Measurements from ENCODE around the gene LCE3B.

Gene LCE3B

DNA sequence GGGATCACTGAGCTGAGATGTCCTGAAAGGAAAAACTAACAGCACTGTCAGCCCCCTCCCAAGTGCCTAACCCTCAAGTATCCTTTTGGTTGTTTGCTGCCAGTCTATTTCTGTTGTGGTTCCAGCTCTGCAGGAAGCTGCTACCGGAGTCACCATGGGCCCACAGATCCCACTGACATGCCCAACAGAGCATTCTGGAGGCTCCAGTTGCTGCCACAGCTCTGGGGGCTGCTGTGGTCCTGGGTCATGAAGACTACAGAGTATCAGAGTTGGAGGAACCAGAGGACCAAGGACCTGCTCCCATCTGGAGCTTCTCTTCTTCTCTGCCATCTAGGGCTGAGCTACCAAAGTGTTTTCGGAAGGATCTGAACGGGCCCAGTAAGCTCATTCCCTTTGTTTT lies 8.4 kb downstream of the LCE3B start:
- H3K9ac ChIP-seq (ENCODE audit: low read length): no peak overlapping the region
- H3K27ac ChIP-seq (ENCODE audit: low read depth, low read length): no peak overlapping the region
- no peaks in the 10 kb centered on the region; the same call in 1 of the 2 replicates for H3K4me1 ChIP-seq (ENCODE audit: control insufficient read depth, insufficient read depth, low read length)
- H3K36me3 ChIP-seq (ENCODE audit: control insufficient read depth, insufficient read depth, low read length): no peaks in the 10 kb centered on the region
- peaks cover 16% of the 10 kb centered on the region for H3K27me3 ChIP-seq (ENCODE audit: control insufficient read depth, insufficient read depth, low read length)
- peaks cover 61% of the 10 kb centered on the region for H3K9me3 ChIP-seq (ENCODE audit: control insufficient read depth, insufficient read depth, low read depth, low read length)
- H3K4me3 ChIP-seq (ENCODE audit: low read depth, low read length): no peak overlapping the region

- Histone ChIP-seq H3K4me3 (ENCODE audit: low read depth, low read length) (0 out of 2 replicates have a peak within 1 kb of the TSS, but pooled peaks have one; percentile 9), H3K4me1 (ENCODE audit: control insufficient read depth, insufficient read depth, low read length) (no peaks in the 10 kb centered on the region; the same call in 1 of the 2 replicates), H3K27ac (ENCODE audit: low read depth, low read length) (no peak within 1 kb of the TSS), H3K36me3 (ENCODE audit: control insufficient read depth, insufficient read depth, low read length) (no peaks in the 10 kb centered on the region), H3K27me3 (ENCODE audit: control insufficient read depth, insufficient read depth, low read length) (peaks cover 24% of the 10 kb centered on the region), H3K9me3 (ENCODE audit: control insufficient read depth, insufficient read depth, low read depth, low read length) (peaks cover 62% of the 10 kb centered on the region), H3K9ac (ENCODE audit: low read length) (no peak within 1 kb of the TSS)
Observed at GRCh38 chr1:152622803-152623202, 9.2 kb downstream of the LCE3B start, which contains the start of gene LCE3A. TSS of gene LCE3A (minus strand) at chr1:152623103. CDS start at chr1:152623103, 0 bp downstream.

GRCh38 chr1:152623203-152623844 lies 9.7 kb downstream of the LCE3B start:
- no peak overlapping the region for H3K27ac ChIP-seq (ENCODE audit: low read depth, low read length)
- peaks cover 61% of the 10 kb centered on the region for H3K9me3 ChIP-seq (ENCODE audit: control insufficient read depth, insufficient read depth, low read depth, low read length)
- H3K36me3 ChIP-seq (ENCODE audit: control insufficient read depth, insufficient read depth, low read length): no peaks in the 10 kb centered on the region
- peaks cover 27% of the 10 kb centered on the region for H3K27me3 ChIP-seq (ENCODE audit: control insufficient read depth, insufficient read depth, low read length)
- no peaks in the 10 kb centered on the region; the same call in 1 of the 2 replicates for H3K4me1 ChIP-seq (ENCODE audit: control insufficient read depth, insufficient read depth, low read length)
- no peak overlapping the region for H3K9ac ChIP-seq (ENCODE audit: low read length)
- H3K4me3 ChIP-seq (ENCODE audit: low read depth, low read length): 0 out of 2 replicates have a peak overlapping the region, but pooled peaks have one; percentile 9

GRCh38 chr1:152626744-152627143 lies 13.1 kb downstream of the LCE3B start:
- peaks cover 27% of the 10 kb centered on the region for H3K27me3 ChIP-seq (ENCODE audit: control insufficient read depth, insufficient read depth, low read length)
- H3K36me3 ChIP-seq (ENCODE audit: control insufficient read depth, insufficient read depth, low read length): no peaks in the 10 kb centered on the region
- H3K4me1 ChIP-seq (ENCODE audit: control insufficient read depth, insufficient read depth, low read length): no peaks in the 10 kb centered on the region; the same call in 1 of the 2 replicates
- H3K9ac ChIP-seq (ENCODE audit: low read length): no peak overlapping the region
- peaks cover 47% of the 10 kb centered on the region; the same call in 1 of the 2 replicates for H3K9me3 ChIP-seq (ENCODE audit: control insufficient read depth, insufficient read depth, low read depth, low read length)
- H3K4me3 ChIP-seq (ENCODE audit: low read depth, low read length): no peak overlapping the region
- no peak overlapping the region for H3K27ac ChIP-seq (ENCODE audit: low read depth, low read length)

- no peaks in the 10 kb centered on the region for H3K4me1 ChIP-seq (ENCODE audit: control insufficient read depth, insufficient read depth, low read length)
- H3K4me3 ChIP-seq (ENCODE audit: low read depth, low read length): no peak overlapping the region
- peaks cover 43% of the 10 kb centered on the region; the same call in 1 of the 2 replicates for H3K9me3 ChIP-seq (ENCODE audit: control insufficient read depth, insufficient read depth, low read depth, low read length)
- no peak overlapping the region for H3K9ac ChIP-seq (ENCODE audit: low read length)
- peaks cover 15% of the 10 kb centered on the region; the same call in 1 of the 2 replicates for H3K27me3 ChIP-seq (ENCODE audit: control insufficient read depth, insufficient read depth, low read length)
- H3K36me3 ChIP-seq (ENCODE audit: control insufficient read depth, insufficient read depth, low read length): no peaks in the 10 kb centered on the region
- H3K27ac ChIP-seq (ENCODE audit: low read depth, low read length): no peak overlapping the region
Observed at GRCh38 chr1:152630596-152630995, 17.0 kb downstream of the LCE3B start.

DNA sequence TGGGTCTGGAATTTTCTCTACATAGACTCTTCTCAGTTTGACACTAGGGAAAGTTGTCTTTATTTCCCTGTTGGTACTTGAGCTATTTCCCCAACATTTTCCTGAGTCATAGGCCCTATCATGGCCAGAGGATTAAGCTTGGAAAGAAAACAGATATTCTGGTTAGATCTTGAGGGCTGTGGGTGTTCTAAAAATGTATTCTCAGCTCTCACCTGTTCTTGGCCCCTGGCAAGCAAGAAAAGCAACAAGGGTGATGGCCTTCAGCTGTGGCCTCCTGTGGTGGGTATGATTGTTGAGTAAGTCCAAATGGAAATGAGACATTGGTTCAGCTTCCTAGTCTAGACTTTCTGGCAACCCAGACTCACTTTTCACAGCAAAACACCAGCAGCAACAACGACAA lies 26.7 kb downstream of the LCE3B start:
- Histone ChIP-seq H3K9ac (ENCODE audit: low read length) (no peak overlapping the region), H3K36me3 (ENCODE audit: control insufficient read depth, insufficient read depth, low read length) (no peaks in the 10 kb centered on the region), H3K4me1 (ENCODE audit: control insufficient read depth, insufficient read depth, low read length) (no peaks in the 10 kb centered on the region), H3K9me3 (ENCODE audit: control insufficient read depth, insufficient read depth, low read depth, low read length) (peaks cover 30% of the 10 kb centered on the region; the same call in 1 of the 2 replicates), H3K27me3 (ENCODE audit: control insufficient read depth, insufficient read depth, low read length) (peaks cover 4% of the 10 kb centered on the region; the same call in 1 of the 2 replicates), H3K27ac (ENCODE audit: low read depth, low read length) (no peak overlapping the region), H3K4me3 (ENCODE audit: low read depth, low read length) (no peak overlapping the region)

DNA sequence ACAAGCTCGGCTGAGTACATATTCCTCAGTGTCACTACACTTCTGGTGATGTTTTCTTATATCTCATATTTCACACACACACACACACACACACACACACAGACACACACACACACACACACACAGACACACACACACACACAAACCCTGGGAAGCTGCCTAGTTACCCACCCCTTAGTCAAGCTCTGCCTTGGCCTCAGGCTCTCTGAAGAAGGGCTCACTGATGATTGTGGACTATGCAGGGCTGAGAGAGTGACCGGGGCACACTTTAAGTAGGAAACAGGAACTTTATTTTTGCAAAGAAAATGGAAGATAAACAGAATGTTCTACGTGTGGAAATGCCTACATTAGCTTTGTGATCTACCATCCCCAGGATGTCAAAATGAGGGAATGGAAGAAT lies 30.3 kb downstream of the LCE3B start:
- Histone ChIP-seq H3K4me3 (ENCODE audit: low read depth, low read length) (no peak overlapping the region), H3K27me3 (ENCODE audit: control insufficient read depth, insufficient read depth, low read length) (peaks cover 4% of the 10 kb centered on the region; the same call in 1 of the 2 replicates), H3K4me1 (ENCODE audit: control insufficient read depth, insufficient read depth, low read length) (no peaks in the 10 kb centered on the region), H3K36me3 (ENCODE audit: control insufficient read depth, insufficient read depth, low read length) (no peaks in the 10 kb centered on the region), H3K9ac (ENCODE audit: low read length) (no peak overlapping the region), H3K27ac (ENCODE audit: low read depth, low read length) (no peak overlapping the region), H3K9me3 (ENCODE audit: control insufficient read depth, insufficient read depth, low read depth, low read length) (peaks cover 25% of the 10 kb centered on the region; the same call in 1 of the 2 replicates)

- no peaks in the 10 kb centered on the region for H3K4me1 ChIP-seq (ENCODE audit: control insufficient read depth, insufficient read depth, low read length)
- peaks cover 4% of the 10 kb centered on the region; the same call in 1 of the 2 replicates for H3K27me3 ChIP-seq (ENCODE audit: control insufficient read depth, insufficient read depth, low read length)
- no peak overlapping the region for H3K9ac ChIP-seq (ENCODE audit: low read length)
- peaks cover 25% of the 10 kb centered on the region; the same call in 1 of the 2 replicates for H3K9me3 ChIP-seq (ENCODE audit: control insufficient read depth, insufficient read depth, low read depth, low read length)
- no peak overlapping the region for H3K27ac ChIP-seq (ENCODE audit: low read depth, low read length)
- H3K36me3 ChIP-seq (ENCODE audit: control insufficient read depth, insufficient read depth, low read length): no peaks in the 10 kb centered on the region
- no peak overlapping the region for H3K4me3 ChIP-seq (ENCODE audit: low read depth, low read length)
Observed at GRCh38 chr1:152645146-152645545, 31.5 kb downstream of the LCE3B start.

DNA sequence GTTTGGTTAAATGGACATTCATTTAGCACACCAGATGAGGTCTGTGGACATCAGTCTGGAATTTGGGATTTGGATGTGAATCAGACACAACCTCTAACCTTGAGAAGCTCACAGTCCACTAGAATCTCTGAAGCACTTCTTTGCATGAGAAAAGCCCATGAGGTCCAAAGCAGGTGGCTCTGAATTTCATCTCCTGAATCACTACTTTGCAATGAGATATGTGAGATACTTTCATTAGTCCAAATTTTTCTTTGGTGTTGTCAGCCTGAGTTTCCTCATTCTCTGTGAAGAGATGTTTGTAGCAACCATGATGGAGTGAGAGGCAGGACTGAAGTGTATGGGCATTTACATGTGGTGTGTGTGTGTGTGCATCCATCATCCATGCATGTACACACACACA lies 33.0 kb downstream of the LCE3B start:
- Histone ChIP-seq H3K4me3 (ENCODE audit: low read depth, low read length) (no peak overlapping the region), H3K27me3 (ENCODE audit: control insufficient read depth, insufficient read depth, low read length) (peaks cover 4% of the 10 kb centered on the region; the same call in 1 of the 2 replicates), H3K4me1 (ENCODE audit: control insufficient read depth, insufficient read depth, low read length) (no peaks in the 10 kb centered on the region), H3K27ac (ENCODE audit: low read depth, low read length) (no peak overlapping the region), H3K9me3 (ENCODE audit: control insufficient read depth, insufficient read depth, low read depth, low read length) (peaks cover 19% of the 10 kb centered on the region; the same call in 1 of the 2 replicates), H3K9ac (ENCODE audit: low read length) (no peak overlapping the region), H3K36me3 (ENCODE audit: control insufficient read depth, insufficient read depth, low read length) (no peaks in the 10 kb centered on the region)

DNA sequence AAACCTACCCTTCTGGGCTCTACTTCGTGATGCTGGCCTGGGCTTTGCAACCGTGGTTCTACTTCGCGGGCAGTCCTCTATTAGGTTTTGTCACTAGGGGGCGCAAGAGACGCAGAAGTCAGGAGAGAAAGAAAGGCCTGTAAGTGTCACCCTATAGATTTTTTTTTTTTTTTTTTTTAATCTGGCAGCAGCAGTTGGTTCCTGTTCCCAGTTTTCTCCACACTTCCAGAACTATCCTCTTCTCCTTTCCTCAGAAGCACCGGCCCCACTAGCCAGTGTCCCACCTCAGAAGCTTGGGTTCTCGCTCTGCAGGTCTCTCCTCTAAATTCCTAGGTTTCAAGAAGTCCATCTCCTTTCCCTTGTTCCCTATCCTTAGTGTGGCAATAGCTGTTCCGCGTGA lies 40.5 kb downstream of the LCE3B start:
- Histone ChIP-seq H3K4me1 (ENCODE audit: control insufficient read depth, insufficient read depth, low read length) (no peaks in the 10 kb centered on the region), H3K4me3 (ENCODE audit: low read depth, low read length) (no peak overlapping the region), H3K27ac (ENCODE audit: low read depth, low read length) (no peak overlapping the region), H3K36me3 (ENCODE audit: control insufficient read depth, insufficient read depth, low read length) (no peaks in the 10 kb centered on the region), H3K9me3 (ENCODE audit: control insufficient read depth, insufficient read depth, low read depth, low read length) (peaks cover 11% of the 10 kb centered on the region; the same call in 1 of the 2 replicates), H3K9ac (ENCODE audit: low read length) (no peak overlapping the region), H3K27me3 (ENCODE audit: control insufficient read depth, insufficient read depth, low read length) (peaks cover 9% of the 10 kb centered on the region; the same call in 1 of the 2 replicates)

GRCh38 chr1:152656459-152656858 lies 42.8 kb downstream of the LCE3B start:
- Histone ChIP-seq H3K36me3 (ENCODE audit: control insufficient read depth, insufficient read depth, low read length) (no peaks in the 10 kb centered on the region), H3K4me1 (ENCODE audit: control insufficient read depth, insufficient read depth, low read length) (no peaks in the 10 kb centered on the region), H3K9ac (ENCODE audit: low read length) (no peak overlapping the region), H3K9me3 (ENCODE audit: control insufficient read depth, insufficient read depth, low read depth, low read length) (peaks cover 15% of the 10 kb centered on the region; the same call in 1 of the 2 replicates), H3K27ac (ENCODE audit: low read depth, low read length) (no peak overlapping the region), H3K27me3 (ENCODE audit: control insufficient read depth, insufficient read depth, low read length) (peaks cover 17% of the 10 kb centered on the region; the same call in 1 of the 2 replicates), H3K4me3 (ENCODE audit: low read depth, low read length) (no peak overlapping the region)
